ENCODE measurements around the gene OR6C75.

GRCh38 chr12:55407866-55408265, 45.1 kb downstream of the OR6C75 start:
- TF ChIP-seq CTCF (conservative IDR thresholded peaks at IDR 0.05; ENCODE audit: low read depth, low read length) (no peak), POLR2A (IDR thresholded peaks at IDR 0.05; ENCODE audit: low read depth, low read length) (no peak), NFE2L2 (IDR thresholded peaks at IDR 0.05; ENCODE audit: low read depth, low read length) (no peak), RAD21 (IDR thresholded peaks at IDR 0.05; ENCODE audit: low read length) (no peak), CEBPB (IDR thresholded peaks at IDR 0.05; ENCODE audit: low read depth, low read length) (no peak), RCOR1 (IDR thresholded peaks at IDR 0.05; ENCODE audit: insufficient replicate concordance, low read length) (no peak), FOS (IDR thresholded peaks at IDR 0.05; ENCODE audit: low read depth, low read length) (no peak), BHLHE40 (IDR thresholded peaks at IDR 0.05; ENCODE audit: low read depth, low read length) (no peak), RFX5 (IDR thresholded peaks at IDR 0.05; ENCODE audit: low read depth, low read length) (no peak), MAFK (IDR thresholded peaks at IDR 0.05; ENCODE audit: low read depth, low read length) (no peak), SMC3 (IDR thresholded peaks at IDR 0.05; ENCODE audit: low read depth, low read length) (no peak), CHD1 (IDR thresholded peaks at IDR 0.05; ENCODE audit: low read depth, low read length) (no peak), ELK1 (IDR thresholded peaks at IDR 0.05; ENCODE audit: borderline replicate concordance, low read depth, low read length) (no peak), MXI1 (IDR thresholded peaks at IDR 0.05; ENCODE audit: borderline replicate concordance, low read depth, low read length) (no peak)

Measured in IMR-90 (cell line).